Immature natural killer cell (primary cell): ENCODE results near the gene CYP2D6. TPM values are rescaled to one million over a fixed set of nuclear protein-coding genes. Genes with fewer than 3 reads are reported as not detected.
"Not testable (repeated sequence)": the region's sequence is repeated elsewhere in the genome, so short reads cannot be mapped to it uniquely, and the experiment has no call there.

ENCODE experiments used
- DNase-seq, 3 donors: peaks; one replicate each; pipeline ENCODE4 v3.0.0; 2022; ENCODE audit warnings: mixed read lengths in 1 of 3
- H3K27ac Mint-ChIP-seq, 6 donors: one replicate each; pipeline ENCODE4 v1.8.0; 2020; ENCODE audit warnings: mixed read lengths in 6 of 6, mild to moderate bottlenecking in 5 of 6, inconsistent platforms in 4 of 6, moderate library complexity in 3 of 6
- H3K27me3 Mint-ChIP-seq, 3 donors: one replicate each; pipeline ENCODE4 v1.8.0; 2020 to 2021; ENCODE audit warnings: low read depth in 3 of 3, mild to moderate bottlenecking in 3 of 3, mixed read lengths in 3 of 3, moderate library complexity in 3 of 3, inconsistent platforms in 1 of 3
- H3K36me3 Mint-ChIP-seq, 3 donors: one replicate each; pipeline ENCODE4 v1.8.0; 2020; ENCODE audit warnings: mixed read lengths in 3 of 3, inconsistent platforms in 2 of 3, mild to moderate bottlenecking in 2 of 3
- H3K4me1 Mint-ChIP-seq, 2 donors: one replicate each; pipeline ENCODE4 v1.8.0; 2020; ENCODE audit warnings: inconsistent platforms in 2 of 2, mild to moderate bottlenecking in 2 of 2, mixed read lengths in 2 of 2, moderate library complexity in 1 of 2
- H3K4me3 Mint-ChIP-seq, 5 donors: one replicate each; pipeline ENCODE4 v1.8.0; 2020; ENCODE audit warnings: mild to moderate bottlenecking in 5 of 5, mixed read lengths in 5 of 5, inconsistent platforms in 3 of 5, moderate library complexity in 3 of 5
- H3K9me3 Mint-ChIP-seq, 6 donors: one replicate each; pipeline ENCODE4 v1.8.0; 2020; ENCODE audit warnings: mild to moderate bottlenecking in 6 of 6, mixed read lengths in 6 of 6, inconsistent platforms in 4 of 6, moderate library complexity in 3 of 6
- polyA plus RNA-seq, 3 donors: library from polyadenylated mRNA; unstranded; fragments of 300-500 nt; fragmentation: Illumina TruSeq; gene quantifications; one replicate each; pipeline ENCODE4 v1.2.3, GENCODE V29; 2021

Gene CYP2D6
- polyA plus RNA-seq, 3 donors from 2014 or later, result not detected

- H3K9me3 Mint-ChIP-seq, result no peaks in the 10 kb centered on the region
- peaks cover 3 to 14% (median 3%) of the 10 kb centered on the region in 3 donors for H3K27me3 Mint-ChIP-seq
- no peak overlapping the region for H3K27ac Mint-ChIP-seq
- DNase-seq, result no peak
- no peak overlapping the region for H3K4me3 Mint-ChIP-seq
- H3K4me1 Mint-ChIP-seq, result no peaks in the 10 kb centered on the region
- peaks cover 4 to 31% (median 4%) of the 10 kb centered on the region in 3 donors for H3K36me3 Mint-ChIP-seq
Measured at GRCh38 chr22:42152661-42153270, 22.2 kb upstream of the CYP2D6 start.

GRCh38 chr22:42151924-42152635 is 21.5 kb upstream of the CYP2D6 start:
- no peak overlapping the region for H3K4me3 Mint-ChIP-seq

GRCh38 chr22:42150727-42151590 is 20.3 kb upstream of the CYP2D6 start:
- Mint-ChIP-seq H3K27ac (no peak overlapping the region), H3K36me3 (peaks cover 11 to 31% (median 14%) of the 10 kb centered on the region in 3 donors)
- no peak for DNase-seq

More at GRCh38 chr22:42151924-42152635, 21.5 kb upstream of the CYP2D6 start:
- Mint-ChIP-seq H3K4me1 (no peaks in the 10 kb centered on the region), H3K9me3 (no peaks in the 10 kb centered on the region), H3K36me3 (peaks cover 6 to 34% (median 7%) of the 10 kb centered on the region in 3 donors), H3K27me3 (peaks cover 3 to 14% (median 3%) of the 10 kb centered on the region in 3 donors), H3K27ac (peak overlapping the region in 1 of 6 donors; percentile 17)
- DNase-seq, result no peak

GRCh38 chr22:42149798-42150197 is 19.2 kb upstream of the CYP2D6 start:
- H3K4me1 Mint-ChIP-seq, H3K27ac Mint-ChIP-seq, H3K4me3 Mint-ChIP-seq, H3K9me3 Mint-ChIP-seq, DNase-seq, H3K27me3 Mint-ChIP-seq: not testable (repeated sequence)
- H3K36me3 Mint-ChIP-seq, result peaks cover 11 to 25% (median 15%) of the 10 kb centered on the region in 3 donors

More at GRCh38 chr22:42150727-42151590, 20.3 kb upstream of the CYP2D6 start:
- H3K27me3 Mint-ChIP-seq, result peaks cover 3 to 14% (median 3%) of the 10 kb centered on the region in 3 donors
- H3K9me3 Mint-ChIP-seq, result no peaks in the 10 kb centered on the region
- H3K4me1 Mint-ChIP-seq, result no peaks in the 10 kb centered on the region
- H3K4me3 Mint-ChIP-seq, result no peak overlapping the region

GRCh38 chr22:42145175-42145574 is 14.6 kb upstream of the CYP2D6 start:
- H3K27me3 Mint-ChIP-seq, result peaks cover 0 to 5% (median 1%) of the 10 kb centered on the region in 3 donors
- peaks cover 11 to 17% (median 15%) of the 10 kb centered on the region in 3 donors for H3K36me3 Mint-ChIP-seq
- H3K4me3 Mint-ChIP-seq, result no peak overlapping the region
- H3K9me3 Mint-ChIP-seq, result no peaks in the 10 kb centered on the region
- peak overlapping the region in 1 of 6 donors; percentile 9 for H3K27ac Mint-ChIP-seq
- no peaks in the 10 kb centered on the region for H3K4me1 Mint-ChIP-seq
- DNase-seq, result no peak

GRCh38 chr22:42143859-42144822 is 13.5 kb upstream of the CYP2D6 start:
- H3K27me3 Mint-ChIP-seq, DNase-seq, H3K4me1 Mint-ChIP-seq, H3K27ac Mint-ChIP-seq, H3K9me3 Mint-ChIP-seq, H3K4me3 Mint-ChIP-seq: not testable (repeated sequence)
- H3K36me3 Mint-ChIP-seq, result peaks cover 15 to 21% (median 18%) of the 10 kb centered on the region in 3 donors

- no peaks in the 10 kb centered on the region for H3K4me1 Mint-ChIP-seq
- H3K4me3 Mint-ChIP-seq, result no peak overlapping the region
- no peak overlapping the region for H3K27ac Mint-ChIP-seq
- no peak for DNase-seq
- H3K27me3 Mint-ChIP-seq, result peaks cover 0 to 1% (median 0%) of the 10 kb centered on the region in 3 donors
- peaks cover 16 to 19% (median 16%) of the 10 kb centered on the region in 3 donors for H3K36me3 Mint-ChIP-seq
- H3K9me3 Mint-ChIP-seq, result no peaks in the 10 kb centered on the region
Measured at GRCh38 chr22:42142771-42143461, 12.3 kb upstream of the CYP2D6 start.

- Mint-ChIP-seq H3K36me3 (peaks cover 7 to 11% (median 7%) of the 10 kb centered on the region in 3 donors), H3K27ac (peak overlapping the region in 1 of 6 donors; percentile 57)
- not testable (repeated sequence) for H3K9me3 Mint-ChIP-seq, H3K4me3 Mint-ChIP-seq, DNase-seq, H3K4me1 Mint-ChIP-seq, H3K27me3 Mint-ChIP-seq
Measured at GRCh38 chr22:42141307-42142057, 10.9 kb upstream of the CYP2D6 start.

- not testable (repeated sequence) for H3K27ac Mint-ChIP-seq, H3K4me3 Mint-ChIP-seq, H3K27me3 Mint-ChIP-seq, H3K36me3 Mint-ChIP-seq, H3K9me3 Mint-ChIP-seq, H3K4me1 Mint-ChIP-seq, DNase-seq
Measured at GRCh38 chr22:42140153-42140552, 9.5 kb upstream of the CYP2D6 start.

GRCh38 chr22:42139508-42139907 is 8.9 kb upstream of the CYP2D6 start:
- not testable (repeated sequence) for H3K4me3 Mint-ChIP-seq, DNase-seq, H3K27me3 Mint-ChIP-seq, H3K36me3 Mint-ChIP-seq, H3K9me3 Mint-ChIP-seq, H3K4me1 Mint-ChIP-seq
- peak overlapping the region in 1 of 6 donors; percentile 15 for H3K27ac Mint-ChIP-seq

- peaks cover 6 to 7% (median 7%) of the 10 kb centered on the region in 3 donors for H3K36me3 Mint-ChIP-seq
- H3K9me3 Mint-ChIP-seq, result no peaks in the 10 kb centered on the region
- DNase-seq, result no peak
- no peak overlapping the region for H3K4me3 Mint-ChIP-seq
- H3K27me3 Mint-ChIP-seq, result peaks cover 0 to 3% (median 1%) of the 10 kb centered on the region in 3 donors
- H3K4me1 Mint-ChIP-seq, result no peaks in the 10 kb centered on the region
- peak overlapping the region in 1 of 6 donors; percentile 15 for H3K27ac Mint-ChIP-seq
Measured at GRCh38 chr22:42138972-42139371, 8.4 kb upstream of the CYP2D6 start.
